WTC11 (cell line): Measurements from ENCODE around the gene M1AP. TPM values are rescaled to one million over a fixed set of nuclear protein-coding genes. Genes with fewer than 3 reads are reported as not detected.
A peak's percentile ranks its signal among the peaks of the same experiment; 100 is the strongest.

ENCODE experiments used
- ATAC-seq: fragments of 200-7000 bp; cut with Tn5 transposase; 2 replicates; pipeline ENCODE4 v1.10.0; 2021; ENCODE audit warnings: mild to moderate bottlenecking, moderate library complexity
- CTCF ChIA-PET: fragments of 300-600 bp; sonication (Branson Sonifier 250); formaldehyde crosslinking; loops from one replicate; lab custom pipeline; 2021; ENCODE audit warnings: antibody characterized with exemption; lab: Charles Lee
- POLR2A ChIA-PET: fragments of 350-600 bp; sonication (Branson Sonifier 250); formaldehyde crosslinking; loops from one replicate; lab custom pipeline; 2021; ENCODE audit warnings: antibody characterized with exemption; lab: Charles Lee
- DNase-seq: peaks from one replicate; pipeline ENCODE4 v3.0.0; 2021; ENCODE audit warnings: low spot score
- H3K27ac Mint-ChIP-seq: 2 replicates; pipeline ENCODE4 v1.8.0; 2021; ENCODE audit warnings: mixed read lengths
- H3K27me3 Mint-ChIP-seq: 2 replicates; pipeline ENCODE4 v1.8.0; 2021; ENCODE audit warnings: low read depth, mild to moderate bottlenecking, moderate library complexity, mixed read lengths
- H3K36me3 Mint-ChIP-seq: 2 replicates; pipeline ENCODE4 v1.8.0; 2021; ENCODE audit warnings: mixed read lengths
- H3K4me1 Mint-ChIP-seq: 2 replicates; pipeline ENCODE4 v1.8.0; 2022; ENCODE audit warnings: mixed read lengths
- H3K4me3 Mint-ChIP-seq: 2 replicates; pipeline ENCODE4 v1.8.0; 2021; ENCODE audit warnings: mild to moderate bottlenecking, moderate library complexity, mixed read lengths
- H3K9me3 Mint-ChIP-seq: 2 replicates; pipeline ENCODE4 v1.8.0; 2021; ENCODE audit warnings: mixed read lengths
- ATF6 ChIP-seq: sonication (generic); formaldehyde crosslinking; IDR thresholded peaks from 2 replicates; pipeline ENCODE4 v1.8.1; 2023; ENCODE audit warnings: mild to moderate bottlenecking, missing genetic modification reagents
- CBFB ChIP-seq: sonication (generic); formaldehyde crosslinking; IDR thresholded peaks from 2 replicates; pipeline ENCODE4 v1.8.1; 2022; ENCODE audit warnings: mild to moderate bottlenecking, low read depth, missing genetic modification reagents
- CREM ChIP-seq: sonication (generic); formaldehyde crosslinking; IDR thresholded peaks from 2 replicates; pipeline ENCODE4 v1.8.1; 2022; ENCODE audit warnings: mild to moderate bottlenecking, missing genetic modification reagents, moderate library complexity
- ERG ChIP-seq: fragments of 250-450 bp; sonication (Bioruptor Pico); IDR thresholded peaks from 2 replicates; pipeline ENCODE4 v1.8.0; 2021; ENCODE audit warnings: mild to moderate bottlenecking
- MLX ChIP-seq: sonication (generic); formaldehyde crosslinking; IDR thresholded peaks from 2 replicates; pipeline ENCODE4 v1.8.1; 2023; ENCODE audit warnings: mild to moderate bottlenecking, missing genetic modification reagents, moderate library complexity
- MYBL2 ChIP-seq: sonication (generic); formaldehyde crosslinking; IDR thresholded peaks from 2 replicates; pipeline ENCODE4 v1.8.1; 2023; ENCODE audit warnings: mild to moderate bottlenecking, moderate library complexity, missing genetic modification reagents
- NFATC4 ChIP-seq: fragments of 250-450 bp; sonication (Bioruptor Pico); IDR thresholded peaks from 2 replicates; pipeline ENCODE4 v1.9.0; 2021; ENCODE audit warnings: mild to moderate bottlenecking
- NFYB ChIP-seq: sonication (generic); formaldehyde crosslinking; conservative IDR thresholded peaks from 2 replicates; pipeline ENCODE4 v1.8.0; 2022; ENCODE audit warnings: low read depth, missing genetic modification reagents
- NR1H2 ChIP-seq: sonication (generic); formaldehyde crosslinking; IDR thresholded peaks from 2 replicates; pipeline ENCODE4 v1.9.0; 2021; ENCODE audit warnings: mild to moderate bottlenecking, moderate library complexity, missing genetic modification reagents
- PRRX2 ChIP-seq: fragments of 250-450 bp; sonication (Bioruptor Pico); IDR thresholded peaks from 2 replicates; pipeline ENCODE4 v1.8.0; 2021; ENCODE audit warnings: mild to moderate bottlenecking
- SMAD3 ChIP-seq: sonication (generic); formaldehyde crosslinking; IDR thresholded peaks from 2 replicates; pipeline ENCODE4 v1.8.0; 2022; ENCODE audit warnings: missing genetic modification reagents, mild to moderate bottlenecking, borderline replicate concordance
- TEAD4 ChIP-seq: sonication (generic); formaldehyde crosslinking; IDR thresholded peaks from 2 replicates; pipeline ENCODE4 v1.8.0; 2022; ENCODE audit warnings: mild to moderate bottlenecking, missing genetic modification reagents
- USF1 ChIP-seq: sonication (generic); formaldehyde crosslinking; IDR thresholded peaks from 2 replicates; pipeline ENCODE4 v1.8.0; 2022; ENCODE audit warnings: mild to moderate bottlenecking, missing genetic modification reagents
- ZNF423 ChIP-seq: fragments of 250-450 bp; sonication (Bioruptor Pico); IDR thresholded peaks from 2 replicates; pipeline ENCODE4 v2.1.2; 2022; ENCODE audit warnings: mild to moderate bottlenecking, moderate library complexity
- ZNF425 ChIP-seq: fragments of 250-450 bp; sonication (Bioruptor Pico); conservative IDR thresholded peaks from 2 replicates; pipeline ENCODE4 v1.9.0; 2021; ENCODE audit warnings: mild to moderate bottlenecking
- ZNF532 ChIP-seq: fragments of 250-450 bp; sonication (Bioruptor Pico); IDR thresholded peaks from 2 replicates; pipeline ENCODE4 v1.9.0; 2021; ENCODE audit warnings: mild to moderate bottlenecking, borderline replicate concordance
- total RNA-seq: library from RNA; stranded (reverse); gene quantifications from 3 replicates; pipeline ENCODE4 v1.2.3, GENCODE V29; 2021

The M1AP gene
- total RNA-seq, 1 experiment from 2014 or later: 5.9 TPM

- no peaks in the 10 kb centered on the region for H3K36me3 Mint-ChIP-seq
- no peak for DNase-seq
- CTCF ChIA-PET: interaction anchor here (0.7 kb wide), 1 partner anchor 1720 kb away, joined by 3 read pairs; no protein-coding TSS in a partner anchor
- peaks cover 6% of the 10 kb centered on the region for H3K9me3 Mint-ChIP-seq
- H3K27ac Mint-ChIP-seq: no peak overlapping the region
- ATAC-seq: no peak
- H3K4me3 Mint-ChIP-seq: peak overlapping the region; percentile 73; the same call in 1 of the 2 replicates
- H3K27me3 Mint-ChIP-seq: peaks cover 64% of the 10 kb centered on the region
- TF ChIP-seq TEAD4 (CRISPR knock-in tag) (no peak), CREM (no peak), PRRX2 (CRISPR knock-in tag) (no peak), NFATC4 (CRISPR knock-in tag) (no peak)
- POLR2A ChIA-PET: no interaction called here
- peaks cover 5% of the 10 kb centered on the region for H3K4me1 Mint-ChIP-seq
These were observed 7.4 kb upstream of the M1AP start for GRCh38 chr2:74655579-74655978.

- ChIA-PET CTCF (interaction anchor here (0.7 to 2.3 kb wide), 6 partner anchors 21 to 319 kb away, joined by 3 to 7 read pairs (median 3); no protein-coding TSS in a partner anchor), POLR2A (no interaction called here)
- peak; percentile 99 for ATAC-seq
These were observed 6.1 kb upstream of the M1AP start, which contains the start of gene SEMA4F for GRCh38 chr2:74653985-74654882. Gene SEMA4F (plus strand): TSS chr2:74654247. CDS start chr2:74654377, 130 bp downstream.

GRCh38 chr2:74653589-74653984 lies 5.5 kb upstream of the M1AP start:
- ChIA-PET CTCF (interaction anchor here (0.7 to 2.3 kb wide), 5 partner anchors 21 to 319 kb away, joined by 3 to 7 read pairs (median 3); no protein-coding TSS in a partner anchor), POLR2A (no interaction called here)
- H3K27ac Mint-ChIP-seq: no peak overlapping the region
- H3K36me3 Mint-ChIP-seq: peaks cover 2% of the 10 kb centered on the region; the same call in 1 of the 2 replicates
- TF ChIP-seq ZNF423 (no peak), ATF6 (CRISPR knock-in tag) (no peak), SMAD3 (CRISPR knock-in tag) (no peak), NR1H2 (CRISPR knock-in tag) (no peak), ERG (CRISPR knock-in tag) (no peak), MLX (CRISPR knock-in tag) (no peak), ZNF532 (CRISPR knock-in tag) (no peak)
- peaks cover 5% of the 10 kb centered on the region for H3K4me1 Mint-ChIP-seq
- peaks cover 70% of the 10 kb centered on the region for H3K27me3 Mint-ChIP-seq
- DNase-seq (no peak), ATAC-seq (peak; percentile 7)
- H3K4me3 Mint-ChIP-seq: peak overlapping the region; percentile 73
- peaks cover 16% of the 10 kb centered on the region for H3K9me3 Mint-ChIP-seq

More at GRCh38 chr2:74653985-74654882, 6.1 kb upstream of the M1AP start, which contains the start of gene SEMA4F:
- H3K4me3 Mint-ChIP-seq: peak within 1 kb of the TSS; percentile 73
- peak; percentile 15; the same call in 1 of the 2 replicates for TF ChIP-seq USF1 (CRISPR knock-in tag)
- TF ChIP-seq ZNF425 (CRISPR knock-in tag): no peak
- TF ChIP-seq MYBL2 (CRISPR knock-in tag): peak; percentile 30; the same call in 1 of the 2 replicates
- TF ChIP-seq NFYB: peak; percentile 77
- no peak for TF ChIP-seq CBFB (CRISPR knock-in tag)
- TF ChIP-seq, all 79 proteins: peak for 3
- H3K4me1 Mint-ChIP-seq: peaks cover 5% of the 10 kb centered on the region
- peaks cover 11% of the 10 kb centered on the region for H3K9me3 Mint-ChIP-seq
- H3K36me3 Mint-ChIP-seq: peaks cover 1% of the 10 kb centered on the region; the same call in 1 of the 2 replicates
- peak; percentile 99 for DNase-seq
- H3K27ac Mint-ChIP-seq: no peak within 1 kb of the TSS
- peaks cover 68% of the 10 kb centered on the region for H3K27me3 Mint-ChIP-seq
